ENCODE data around the gene TDRD7. TPM values are rescaled to one million over a fixed set of nuclear protein-coding genes. Genes with fewer than 3 reads are reported as not detected.

The TDRD7 gene
- total and polyA plus RNA-seq, 9 of the 15 experiments (the other 6 are each of a cell fraction or from before 2014, with no cell fraction given) = 2.2 to 7.7 (median 5.2) TPM

DNA sequence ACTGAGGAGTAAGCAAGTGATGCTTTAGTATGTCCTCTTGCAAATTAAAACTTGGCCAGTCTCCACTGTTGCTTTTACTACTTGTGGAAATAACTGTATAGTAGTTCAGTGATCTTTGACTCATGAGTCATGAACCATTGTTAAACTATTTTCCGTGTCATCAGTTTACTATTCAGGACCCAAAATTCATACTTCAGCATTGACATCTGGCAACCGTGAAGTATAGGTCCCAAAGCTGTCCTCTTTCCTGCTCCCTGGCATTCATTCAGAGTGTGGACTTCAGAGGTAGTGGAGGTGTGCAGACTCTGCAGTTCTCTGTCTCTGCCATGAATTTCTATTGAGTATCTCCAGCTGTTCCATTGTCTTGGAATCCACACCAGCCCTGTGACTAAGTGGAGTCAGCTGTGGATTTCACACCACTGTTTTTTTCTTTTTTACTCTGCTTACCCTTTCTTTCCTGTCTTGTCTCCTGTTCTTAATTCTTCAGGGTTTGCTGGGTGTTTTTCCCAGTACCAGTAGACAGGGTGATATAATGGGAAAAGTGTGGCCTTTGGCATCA, 7.5 kb downstream of the TDRD7 start:
- no peak overlapping the region for H2AFZ ChIP-seq (ENCODE audit: low read depth, low read length)
- WGBS (ENCODE audit: insufficient coverage, low coverage, missing lambda C conversion rate) = 17% methylated on average over 2 of the region's 2 CpGs
- no peak overlapping the region for H3K9ac ChIP-seq (ENCODE audit: insufficient read depth in 1 of 2, low read depth in 2 of 2, low read length in 2 of 2)
- H3K79me2 ChIP-seq (ENCODE audit: control insufficient read depth, insufficient read depth, low read length) = no peaks in the 10 kb centered on the region
- DNase-seq (ENCODE audit: extremely low read depth in 1 of 4, low spot score in 3 of 4) (no peak), ATAC-seq (no peak; the same call in 2 of the 3 replicates), FAIRE-seq (peak; percentile 44)
- no peaks in the 10 kb centered on the region for H3K36me3 ChIP-seq (ENCODE audit: control insufficient read depth, insufficient read depth, low read length)
- BruUV-seq (replicated peaks) = no TSS peak
- no peak overlapping the region for H3K27ac ChIP-seq (ENCODE audit: extremely low read depth, low read depth, low read length)
- H4K20me1 ChIP-seq (replicated peaks; ENCODE audit: control insufficient read depth, insufficient read depth, low read length) = no peaks in the 10 kb centered on the region
- H3K4me2 ChIP-seq (ENCODE audit: insufficient read depth, low read length) = no peak overlapping the region
- intact Hi-C loops (cut with micrococcal nuclease) (loop anchor here (5.0 kb wide), 1 partner anchor 83 kb away; the partner anchor contains the start of gene TMOD1), in situ Hi-C loops (cut with MboI) (loop anchor here (10.0 kb wide), 1 partner anchor 565 kb away; the partner anchor contains the start of gene ZNF782)
- H3K4me1 ChIP-seq (replicated peaks in 1 of 2; ENCODE audit: control insufficient read depth in 2 of 2, insufficient read depth in 2 of 2, low read length in 2 of 2) = 0 out of 5 replicates have a peak, but pooled peaks cover 0 to 6% of the 10 kb centered on the region in 2 experiments
- H3K27me3 ChIP-seq (ENCODE audit: control insufficient read depth in 2 of 2, insufficient read depth in 2 of 2, low read length in 2 of 2) = no peaks in the 10 kb centered on the region
- POLR2A ChIA-PET = interaction anchor here (0.6 to 1.1 kb wide), 3 partner anchors 11 to 177 kb away, joined by 3 read pairs; no protein-coding TSS in a partner anchor
- CTCF ChIA-PET (ENCODE audit: low intra/inter-chr PET ratio) = no interaction called here
- no peaks in the 10 kb centered on the region for H3K9me3 ChIP-seq (replicated peaks; ENCODE audit: control insufficient read depth, insufficient read depth, low read depth, low read length)
- 0 out of 2 replicates have a peak, but pooled peaks have one; percentile 4 for TF ChIP-seq ZNF316 (IDR thresholded peaks at IDR 0.05)
- TF ChIP-seq XRCC3 (IDR thresholded peaks at IDR 0.05) = no peak
- H3K4me3 ChIP-seq = no peak overlapping the region
- no peaks in the 10 kb centered on the region for H3K9me1 ChIP-seq (ENCODE audit: control insufficient read depth, insufficient read depth, low read length)

DNA sequence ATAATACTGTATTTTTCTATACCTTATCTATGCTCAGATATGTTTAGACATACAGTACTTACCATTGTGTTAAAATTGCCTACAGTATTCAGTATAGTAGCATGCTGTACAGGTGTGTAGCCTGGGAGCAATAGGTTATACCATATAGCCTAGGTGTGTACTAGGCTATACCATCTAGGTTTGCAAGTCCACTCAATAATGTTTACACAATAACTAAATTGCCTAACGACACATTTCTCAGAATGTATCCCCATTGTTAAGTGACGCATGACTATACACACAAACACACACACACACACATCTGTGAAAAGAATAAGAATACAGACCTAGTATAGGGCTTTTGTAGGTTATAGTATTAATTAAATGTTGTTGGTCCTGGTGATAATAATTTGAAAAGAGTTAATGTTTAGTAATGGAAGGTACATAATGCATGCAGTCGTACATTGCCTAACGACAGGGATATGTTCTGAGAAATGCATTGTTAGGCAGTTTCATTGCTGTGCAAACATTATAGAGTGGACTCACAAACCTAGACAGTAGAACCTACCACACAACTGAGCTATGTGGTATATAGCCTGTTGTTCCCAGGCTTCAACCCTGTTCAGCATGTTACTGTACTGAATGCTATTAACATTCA, 13.6 kb downstream of the TDRD7 start:
- no peak for DNase-seq (ENCODE audit: extremely low read depth in 1 of 4, low spot score in 3 of 4)
- intact Hi-C loops (cut with micrococcal nuclease) = no loop called here
- CTCF ChIA-PET (ENCODE audit: low intra/inter-chr PET ratio) = no interaction called here

More for the DNA sequence above, 13.6 kb downstream of the TDRD7 start:
- no peaks in the 10 kb centered on the region for H3K4me1 ChIP-seq (replicated peaks in 1 of 2; ENCODE audit: control insufficient read depth in 2 of 2, insufficient read depth in 2 of 2, low read length in 2 of 2)
- WGBS (ENCODE audit: insufficient coverage, low coverage, missing lambda C conversion rate) = 74% methylated on average over 4 of the region's 4 CpGs
- ATAC-seq (no peak), FAIRE-seq (no peak)
- no peaks in the 10 kb centered on the region for H4K20me1 ChIP-seq (replicated peaks; ENCODE audit: control insufficient read depth, insufficient read depth, low read length)
- no peaks in the 10 kb centered on the region for H3K79me2 ChIP-seq (ENCODE audit: control insufficient read depth, insufficient read depth, low read length)
- TF ChIP-seq, protein P1, sequence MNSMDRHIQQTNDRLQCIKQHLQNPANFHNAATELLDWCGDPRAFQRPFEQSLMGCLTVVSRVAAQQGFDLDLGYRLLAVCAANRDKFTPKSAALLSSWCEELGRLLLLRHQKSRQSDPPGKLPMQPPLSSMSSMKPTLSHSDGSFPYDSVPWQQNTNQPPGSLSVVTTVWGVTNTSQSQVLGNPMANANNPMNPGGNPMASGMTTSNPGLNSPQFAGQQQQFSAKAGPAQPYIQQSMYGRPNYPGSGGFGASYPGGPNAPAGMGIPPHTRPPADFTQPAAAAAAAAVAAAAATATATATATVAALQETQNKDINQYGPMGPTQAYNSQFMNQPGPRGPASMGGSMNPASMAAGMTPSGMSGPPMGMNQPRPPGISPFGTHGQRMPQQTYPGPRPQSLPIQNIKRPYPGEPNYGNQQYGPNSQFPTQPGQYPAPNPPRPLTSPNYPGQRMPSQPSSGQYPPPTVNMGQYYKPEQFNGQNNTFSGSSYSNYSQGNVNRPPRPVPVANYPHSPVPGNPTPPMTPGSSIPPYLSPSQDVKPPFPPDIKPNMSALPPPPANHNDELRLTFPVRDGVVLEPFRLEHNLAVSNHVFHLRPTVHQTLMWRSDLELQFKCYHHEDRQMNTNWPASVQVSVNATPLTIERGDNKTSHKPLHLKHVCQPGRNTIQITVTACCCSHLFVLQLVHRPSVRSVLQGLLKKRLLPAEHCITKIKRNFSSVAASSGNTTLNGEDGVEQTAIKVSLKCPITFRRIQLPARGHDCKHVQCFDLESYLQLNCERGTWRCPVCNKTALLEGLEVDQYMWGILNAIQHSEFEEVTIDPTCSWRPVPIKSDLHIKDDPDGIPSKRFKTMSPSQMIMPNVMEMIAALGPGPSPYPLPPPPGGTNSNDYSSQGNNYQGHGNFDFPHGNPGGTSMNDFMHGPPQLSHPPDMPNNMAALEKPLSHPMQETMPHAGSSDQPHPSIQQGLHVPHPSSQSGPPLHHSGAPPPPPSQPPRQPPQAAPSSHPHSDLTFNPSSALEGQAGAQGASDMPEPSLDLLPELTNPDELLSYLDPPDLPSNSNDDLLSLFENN (IDR thresholded peaks at IDR 0.05; ENCODE audit: low read depth in 2 of 2, low read length in 2 of 2) = no peak
- TF ChIP-seq FOXK1 (CRISPR knock-in tag; IDR thresholded peaks at IDR 0.05; ENCODE audit: borderline replicate concordance) (no peak), CEBPB (tag; IDR thresholded peaks at IDR 0.05) (no peak), CBX2 (IDR thresholded peaks at IDR 0.05; ENCODE audit: insufficient read depth, low read length, poor library complexity, severe bottlenecking) (no peak)
- TF ChIP-seq, protein P2, sequence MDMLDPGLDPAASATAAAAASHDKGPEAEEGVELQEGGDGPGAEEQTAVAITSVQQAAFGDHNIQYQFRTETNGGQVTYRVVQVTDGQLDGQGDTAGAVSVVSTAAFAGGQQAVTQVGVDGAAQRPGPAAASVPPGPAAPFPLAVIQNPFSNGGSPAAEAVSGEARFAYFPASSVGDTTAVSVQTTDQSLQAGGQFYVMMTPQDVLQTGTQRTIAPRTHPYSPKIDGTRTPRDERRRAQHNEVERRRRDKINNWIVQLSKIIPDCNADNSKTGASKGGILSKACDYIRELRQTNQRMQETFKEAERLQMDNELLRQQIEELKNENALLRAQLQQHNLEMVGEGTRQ (CRISPR knock-in tag; IDR thresholded peaks at IDR 0.05) = no peak
- no TSS peak for BruUV-seq (replicated peaks)
- no peak overlapping the region for H3K27ac ChIP-seq (ENCODE audit: extremely low read depth, low read depth, low read length)
- H2AFZ ChIP-seq (ENCODE audit: low read depth, low read length) = no peak overlapping the region
- no peak overlapping the region for H3K9ac ChIP-seq (ENCODE audit: insufficient read depth in 1 of 2, low read depth in 2 of 2, low read length in 2 of 2)
- POLR2A ChIA-PET = no interaction called here
- no peaks in the 10 kb centered on the region; a peak in 1 of 5 replicates for H3K27me3 ChIP-seq (ENCODE audit: control insufficient read depth in 2 of 2, insufficient read depth in 2 of 2, low read length in 2 of 2)
- H3K4me3 ChIP-seq = no peak overlapping the region
- H3K36me3 ChIP-seq (ENCODE audit: control insufficient read depth, insufficient read depth, low read length) = peaks cover 4% of the 10 kb centered on the region; the same call in 2 of the 3 replicates
- in situ Hi-C loops (cut with MboI) = no loop called here
- no peak overlapping the region for H3K4me2 ChIP-seq (ENCODE audit: insufficient read depth, low read length)
- H3K9me1 ChIP-seq (ENCODE audit: control insufficient read depth, insufficient read depth, low read length) = no peaks in the 10 kb centered on the region
- H3K9me3 ChIP-seq (replicated peaks; ENCODE audit: control insufficient read depth, insufficient read depth, low read depth, low read length) = no peaks in the 10 kb centered on the region

Data from K562 (cell line).